Stimulated activated CD4-positive, alpha-beta T cell treated with anti-CD3 and anti-CD28 coated beads, Interleukin-2, amount 100 ng/mL, for 24 hours (primary cell): ENCODE data around the gene IGFBP2.

Experiments
- DNase-seq, 2 donors: peaks; one replicate each; pipeline ENCODE4 v3.0.0-alpha.2; 2020

IGFBP2 gene

DNA sequence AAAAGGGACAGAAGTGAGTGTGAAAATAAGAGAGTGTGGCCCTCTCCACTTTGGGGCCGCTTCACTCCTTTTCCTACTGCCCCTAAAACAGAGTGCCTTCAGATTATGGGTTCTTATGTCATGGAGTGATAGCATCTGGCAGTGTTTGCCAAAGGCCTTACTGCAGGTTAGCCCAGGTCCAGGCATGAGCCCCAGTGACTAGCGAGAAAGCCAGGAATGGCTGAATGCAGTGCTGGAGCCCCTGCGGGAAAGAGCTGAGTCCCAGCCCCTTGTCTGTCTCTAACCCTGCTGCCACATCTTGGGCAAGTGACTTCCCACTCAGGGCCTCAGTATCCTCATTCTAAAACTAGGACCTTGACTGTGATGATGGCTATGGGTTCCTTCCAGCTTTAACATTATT is 56.2 kb downstream of the IGFBP2 start:
- DNase-seq: no peak

DNA sequence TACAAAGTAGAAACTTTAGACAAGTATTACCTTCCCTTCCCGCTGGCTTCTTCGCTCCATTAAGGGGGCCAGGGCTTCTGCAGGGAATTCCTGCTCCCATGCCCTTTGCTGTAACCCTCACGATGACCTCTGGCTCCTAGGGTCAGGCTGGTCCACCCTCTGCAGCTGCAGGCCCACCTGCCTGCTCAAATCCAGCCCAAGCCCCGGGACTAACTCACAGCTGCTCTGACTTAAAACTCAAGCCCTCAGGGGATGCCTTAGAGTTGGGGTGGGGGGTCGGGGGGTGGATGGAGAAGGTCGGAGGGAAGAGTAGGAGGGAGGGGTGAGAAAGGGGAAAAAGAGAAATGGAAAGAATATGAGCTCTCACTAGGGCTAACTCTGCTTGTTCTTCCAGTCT is 57.2 kb downstream of the IGFBP2 start:
- no peak for DNase-seq

DNA sequence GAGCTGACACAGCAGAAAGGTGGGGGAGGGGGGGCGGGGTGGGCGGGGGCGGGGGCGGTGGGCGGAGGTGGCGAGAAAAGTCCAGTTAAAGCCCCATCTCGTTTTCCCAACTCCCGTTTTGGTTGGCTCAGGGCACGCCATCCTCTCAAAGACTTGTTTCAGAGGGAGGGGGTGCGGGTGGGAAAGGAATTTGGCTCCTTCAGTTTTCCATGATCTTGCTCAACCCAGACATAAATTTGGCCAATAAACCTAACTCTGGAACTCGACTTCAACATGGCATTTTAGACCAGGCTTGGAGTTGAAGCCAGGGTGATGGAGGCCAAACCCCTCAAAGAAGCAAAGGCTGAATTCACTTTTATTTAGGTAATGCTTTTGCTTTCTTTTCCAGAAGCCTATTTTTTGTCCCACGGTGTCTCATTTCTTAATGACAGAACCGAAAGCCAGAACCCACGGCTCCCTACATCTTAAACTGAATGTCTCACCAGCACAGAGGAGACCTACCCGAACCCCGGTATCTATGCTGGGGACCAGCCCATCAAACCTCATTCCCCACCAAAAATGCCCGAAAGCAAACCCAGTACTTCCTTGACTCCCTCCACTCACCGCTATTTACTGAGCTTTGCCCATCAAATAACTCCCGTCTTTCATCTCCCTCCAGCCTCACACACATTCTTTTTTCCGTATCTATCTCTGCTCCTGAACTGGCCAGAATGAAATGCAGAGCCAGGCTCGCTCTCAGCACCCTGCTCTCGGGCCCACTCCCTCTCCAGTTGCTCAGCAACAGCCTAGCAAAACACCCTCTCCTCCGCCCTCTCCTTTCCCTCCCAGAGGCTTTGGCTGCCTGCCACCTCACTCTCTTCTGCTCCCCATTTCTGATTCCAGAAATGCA is 57.9 kb downstream of the IGFBP2 start:
- DNase-seq: peak in 1 of 2 donors; percentile 30

DNA sequence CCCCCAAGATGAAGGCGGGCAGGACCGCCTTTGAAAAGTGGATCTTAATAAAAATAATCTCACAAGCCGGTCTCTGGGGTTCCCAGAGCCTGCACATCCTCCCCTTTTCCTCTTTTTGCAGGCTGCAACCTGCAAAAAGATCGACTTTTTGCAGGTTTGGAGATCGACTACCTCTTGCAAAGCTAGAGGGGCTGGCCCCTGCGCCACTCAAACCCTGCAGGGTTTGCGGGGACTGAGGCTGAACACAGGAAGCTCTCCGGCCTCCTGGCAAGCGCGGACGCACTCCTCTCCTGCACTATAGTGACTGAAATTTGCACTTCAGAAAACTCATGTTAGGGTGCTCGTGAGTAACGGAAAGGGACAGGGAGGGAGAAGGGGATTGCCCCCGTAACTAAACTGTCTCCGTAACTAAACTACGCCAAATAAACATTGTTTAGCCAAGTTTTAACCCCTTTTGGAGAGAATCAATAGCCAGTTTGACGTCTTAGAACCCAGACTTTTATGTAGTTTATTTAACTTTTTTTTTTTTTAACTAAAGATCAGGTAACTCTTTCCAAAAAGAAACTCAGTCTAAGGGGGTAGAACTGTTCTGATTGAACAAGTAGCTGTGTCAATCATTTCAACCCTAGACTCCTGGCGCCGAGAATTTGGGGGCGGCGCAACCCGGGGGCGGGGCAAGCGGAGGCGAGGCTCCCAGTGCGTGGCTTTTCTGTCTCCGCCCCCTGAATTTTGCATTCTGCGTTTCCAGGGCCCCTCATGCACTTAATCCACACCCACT is 59.6 kb downstream of the IGFBP2 start:
- peak; percentile 61 to 83 for DNase-seq

DNA sequence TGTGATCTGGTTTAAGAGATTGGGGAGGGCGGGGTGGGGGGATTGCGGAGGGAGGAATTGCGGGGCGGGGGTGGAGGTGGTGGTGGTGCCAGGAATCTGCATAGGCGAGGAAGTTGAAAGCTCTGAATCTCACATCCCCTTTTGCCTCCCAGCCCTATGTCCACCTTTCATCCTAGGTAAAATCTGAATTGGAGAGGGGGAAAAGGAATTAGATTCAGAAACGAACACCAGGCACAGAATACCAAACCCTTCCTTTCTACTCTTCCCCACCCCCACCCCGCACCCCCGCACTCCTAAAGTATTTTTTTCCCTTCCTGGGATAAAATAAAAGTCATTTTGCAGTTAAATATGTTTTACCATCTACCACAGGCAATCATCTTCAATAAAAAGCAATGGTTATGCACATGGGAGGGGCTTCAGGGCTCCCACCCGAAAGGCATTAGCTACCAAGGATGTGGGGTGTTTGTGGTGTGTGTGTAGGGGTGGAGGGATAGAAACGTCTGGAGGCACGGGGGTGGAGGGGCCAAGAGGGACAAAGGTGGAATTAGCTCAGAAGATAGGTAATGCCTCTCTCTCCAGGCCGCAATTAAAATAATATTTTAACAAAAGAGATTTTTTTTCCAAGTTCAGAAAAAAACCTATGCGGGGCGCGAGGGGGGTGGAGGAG is 60.3 kb downstream of the IGFBP2 start:
- DNase-seq: no peak

DNA sequence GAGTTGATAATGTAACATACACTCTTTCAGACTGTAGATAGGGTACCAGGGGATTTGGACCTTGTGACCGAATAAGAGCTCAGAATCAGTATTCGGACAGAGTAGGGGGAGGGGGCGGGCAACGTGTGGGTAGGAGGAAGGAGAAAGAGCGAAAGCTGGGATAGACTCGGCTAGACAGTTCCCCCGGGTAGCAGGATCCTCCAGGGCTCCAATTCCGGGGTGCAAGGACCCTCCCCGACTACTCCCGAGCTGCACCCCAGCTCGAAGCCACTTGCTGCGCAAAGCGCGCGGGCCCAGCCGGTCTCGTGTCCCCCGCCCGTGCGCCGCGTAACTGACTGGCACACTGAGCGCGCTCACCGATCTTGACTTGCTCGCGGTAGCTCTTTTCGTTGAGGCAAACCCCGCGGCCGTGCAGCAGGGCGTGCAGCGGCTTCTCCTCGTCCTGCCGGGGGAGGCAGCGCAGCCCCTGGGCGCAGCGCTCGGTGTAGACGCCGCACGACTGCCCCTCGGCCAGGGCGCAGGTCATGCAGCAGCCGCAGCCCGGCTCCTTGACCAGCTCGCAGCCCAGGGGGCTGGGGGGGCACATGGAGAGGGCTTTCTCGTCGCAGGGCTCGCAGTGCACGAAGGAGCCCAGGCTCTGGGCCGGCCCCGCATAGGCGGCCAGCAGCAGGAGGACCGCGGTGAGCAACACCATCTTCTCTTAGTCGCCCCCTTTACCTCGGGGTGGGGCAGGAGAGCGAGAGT is 61.0 kb downstream of the IGFBP2 start:
- peak; percentile 28 to 62 for DNase-seq

DNA sequence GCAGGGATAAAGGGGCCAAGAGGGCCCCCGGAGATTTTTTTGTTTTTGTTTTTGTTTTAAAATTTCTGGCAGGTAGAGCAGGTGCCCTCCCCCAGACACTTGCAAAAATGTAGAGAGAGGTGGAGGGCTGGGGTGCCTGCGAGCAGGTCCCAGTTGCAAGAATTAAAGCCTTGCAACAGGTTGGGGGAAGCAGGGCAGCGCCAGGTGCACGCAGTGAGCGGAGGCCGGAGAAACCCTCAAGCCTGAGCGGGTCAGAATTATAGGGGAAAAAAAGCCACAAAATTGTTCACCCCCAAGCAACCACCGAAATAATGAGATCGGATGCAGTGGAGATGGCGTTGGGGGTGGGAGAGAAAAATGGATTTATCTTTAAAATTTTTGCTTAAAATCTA is 61.6 kb downstream of the IGFBP2 start:
- no peak for DNase-seq

DNA sequence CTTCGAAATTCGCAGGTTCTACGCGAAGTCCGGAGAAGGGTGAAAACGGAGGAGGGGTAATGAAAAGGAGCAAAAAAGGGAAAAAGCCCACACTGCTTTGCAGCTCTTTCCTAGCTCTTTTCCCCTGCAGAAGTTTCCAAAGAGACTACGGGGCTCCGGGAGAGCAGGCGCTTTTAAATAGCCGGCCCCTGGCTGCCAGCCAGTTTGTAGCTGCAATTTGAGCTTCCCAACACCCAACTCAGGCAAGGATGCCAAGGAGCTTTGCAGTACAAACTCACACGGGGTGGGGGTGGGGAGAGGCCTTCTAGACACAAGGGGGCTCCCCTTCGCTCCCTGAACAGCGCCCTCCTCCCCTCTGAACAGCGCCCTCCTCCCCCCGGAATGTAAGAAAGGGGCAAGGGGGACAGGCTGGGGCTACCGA is 62.2 kb downstream of the IGFBP2 start, which contains the start of gene IGFBP5:
Gene IGFBP5 (minus strand): TSS at position 149 of the 421 bp plus-strand sequence. CDS start 774 bp downstream, outside the sequence.
- DNase-seq: no peak

DNA sequence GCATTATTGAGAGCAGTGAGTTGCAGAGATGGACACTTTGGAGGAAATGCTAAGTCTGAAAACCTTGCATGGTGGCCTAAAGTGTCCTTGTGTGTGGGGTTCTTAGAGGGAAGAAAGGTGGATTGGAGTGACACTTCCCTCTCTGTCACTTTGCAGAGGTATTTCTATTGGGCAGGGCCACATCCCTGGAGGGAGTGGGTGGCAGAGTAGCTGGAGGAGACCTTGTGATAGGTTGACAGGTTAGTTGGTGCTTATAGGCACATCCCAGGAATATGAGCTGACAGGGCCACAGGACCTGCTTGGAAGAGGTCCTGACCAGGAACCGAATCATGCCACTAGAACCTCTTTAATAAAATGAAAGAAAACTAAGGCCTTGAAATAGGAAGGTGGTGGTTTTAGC is 63.1 kb downstream of the IGFBP2 start:
- DNase-seq: no peak

DNA sequence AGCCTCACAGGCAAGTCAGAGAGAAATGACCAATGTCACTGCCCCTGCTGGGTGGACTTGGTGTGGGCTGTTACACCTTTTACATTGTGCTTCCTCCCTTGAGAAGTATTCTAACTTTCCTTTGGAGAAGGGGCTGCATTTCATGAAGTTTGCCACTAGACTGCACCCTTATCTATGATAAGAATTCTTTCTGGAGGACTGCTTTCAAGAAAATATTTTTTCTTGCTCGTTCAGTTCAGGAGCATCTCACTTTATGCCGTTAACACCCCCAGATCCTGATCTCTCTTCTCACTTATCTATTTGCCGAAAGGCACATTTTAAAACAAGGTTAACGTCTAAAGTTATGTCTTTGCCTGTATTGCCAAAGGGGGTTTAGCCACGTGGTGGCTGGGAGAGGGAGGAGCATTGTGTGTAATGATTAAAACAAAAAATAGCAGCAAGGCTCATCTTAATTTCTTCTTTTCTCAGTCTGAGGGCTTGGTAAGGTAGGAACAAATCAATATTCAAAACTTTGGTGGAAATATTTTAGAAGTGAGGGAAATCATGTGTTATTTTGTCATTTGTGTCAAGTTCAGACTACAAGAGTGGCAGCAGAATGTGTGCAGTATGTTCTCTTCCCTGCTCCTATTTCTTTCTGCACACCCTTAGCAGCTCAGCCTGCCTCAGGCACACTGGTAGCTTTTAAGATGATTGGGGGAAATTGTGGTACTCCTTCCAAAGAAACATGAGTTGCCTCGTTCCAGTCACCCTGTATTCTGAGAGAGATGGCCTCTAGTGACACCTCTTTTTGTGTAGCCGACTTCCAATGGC is 63.7 kb downstream of the IGFBP2 start:
- no peak for DNase-seq

DNA sequence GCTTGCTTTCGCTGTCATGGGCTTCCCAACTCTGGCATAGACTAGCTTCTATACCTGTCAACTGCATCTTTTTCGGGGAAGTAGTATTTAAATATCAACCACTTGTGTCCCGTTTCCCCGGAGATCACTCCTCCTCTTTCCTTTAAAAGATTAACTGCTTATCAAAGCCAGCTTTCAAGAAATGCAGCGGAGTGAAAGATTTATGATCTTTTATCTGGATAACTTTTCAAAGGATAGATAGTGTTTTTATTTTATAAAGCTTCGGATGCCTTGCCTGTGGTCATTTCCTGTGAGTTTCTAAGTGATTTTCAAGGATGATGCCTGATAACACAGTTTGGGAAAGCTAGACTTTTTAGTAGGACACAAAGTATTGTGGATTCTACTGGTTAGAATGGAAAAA is 65.1 kb downstream of the IGFBP2 start:
- DNase-seq: no peak

DNA sequence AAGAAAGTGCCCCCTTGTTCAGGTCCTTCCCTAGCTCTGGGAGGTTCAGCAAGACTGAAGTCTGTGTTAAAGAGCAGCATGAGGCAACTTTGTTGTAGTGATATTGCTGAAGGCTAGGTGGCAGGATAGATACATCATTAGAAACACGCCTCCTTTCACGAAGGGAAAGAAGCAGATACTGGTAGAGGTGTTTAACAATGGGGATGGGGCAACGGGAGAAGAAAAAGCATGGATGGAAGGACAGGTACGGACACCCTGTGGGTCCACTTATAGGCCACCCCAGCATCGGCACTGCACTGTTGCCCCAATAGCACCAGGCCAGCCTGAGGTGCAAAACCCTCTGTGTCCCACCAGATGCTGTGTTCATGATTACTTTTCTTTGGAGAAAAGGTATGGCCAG is 65.7 kb downstream of the IGFBP2 start:
- DNase-seq: no peak

DNA sequence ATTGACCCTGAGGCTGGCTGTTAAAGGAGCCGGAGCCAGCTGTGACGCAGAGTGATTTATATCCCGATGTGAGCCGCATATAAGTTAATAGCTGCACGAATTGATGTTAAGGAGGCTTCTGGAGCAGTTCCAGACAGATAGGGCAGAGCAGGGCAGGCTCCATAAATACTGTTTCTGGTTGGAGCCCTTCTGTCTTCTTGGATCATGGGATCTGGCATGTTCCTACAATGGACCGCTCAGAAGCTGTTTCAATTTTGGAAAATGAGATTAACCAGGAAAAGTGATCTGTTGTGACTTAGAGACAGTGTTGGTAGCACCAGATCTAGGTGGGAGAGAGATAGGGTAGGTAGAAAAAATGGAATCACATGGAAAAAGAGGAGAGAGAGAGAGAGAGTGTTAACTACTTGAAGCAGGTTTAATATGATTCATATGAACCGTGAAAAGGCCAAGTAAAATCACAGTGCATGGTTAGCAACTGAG is 66.9 kb downstream of the IGFBP2 start:
- no peak for DNase-seq

DNA sequence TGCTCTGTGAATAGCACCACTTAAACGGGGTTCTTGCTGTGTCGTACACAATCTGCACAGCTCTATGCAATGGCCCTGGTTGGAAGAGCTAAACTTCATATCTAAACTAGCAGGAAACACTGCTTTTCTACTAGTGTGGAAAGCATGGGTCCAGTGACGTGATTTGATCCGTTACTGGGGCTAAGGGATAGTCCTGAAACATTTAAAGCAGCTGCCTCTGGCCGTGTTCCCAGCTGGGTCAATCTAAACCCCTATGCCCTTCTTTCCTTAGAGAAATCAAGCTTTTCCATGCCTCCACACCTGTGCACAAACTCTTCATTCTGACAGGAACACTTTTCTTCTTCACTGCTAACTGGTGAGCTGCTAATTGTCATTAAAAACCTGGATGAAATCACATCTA is 67.6 kb downstream of the IGFBP2 start:
- no peak for DNase-seq

DNA sequence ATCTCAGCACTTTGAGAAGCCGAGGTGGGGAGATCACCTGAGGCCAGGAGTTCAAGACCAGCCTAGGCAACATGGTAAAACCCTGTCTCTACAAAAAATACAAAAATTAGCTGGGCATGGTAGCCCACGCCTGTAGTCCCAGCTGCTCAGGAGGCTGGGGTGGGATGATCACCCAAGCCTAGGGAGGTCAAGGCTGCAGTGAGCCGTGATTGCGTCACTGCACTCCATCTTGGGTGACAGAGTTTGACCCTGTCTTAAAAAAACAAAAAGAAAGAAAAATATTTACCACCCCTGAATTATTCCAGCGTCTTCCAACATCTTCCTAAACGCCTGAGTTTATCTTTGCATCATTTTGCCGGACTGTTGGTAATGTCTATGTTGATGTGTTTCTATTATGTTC is 68.3 kb downstream of the IGFBP2 start:
- DNase-seq: no peak

DNA sequence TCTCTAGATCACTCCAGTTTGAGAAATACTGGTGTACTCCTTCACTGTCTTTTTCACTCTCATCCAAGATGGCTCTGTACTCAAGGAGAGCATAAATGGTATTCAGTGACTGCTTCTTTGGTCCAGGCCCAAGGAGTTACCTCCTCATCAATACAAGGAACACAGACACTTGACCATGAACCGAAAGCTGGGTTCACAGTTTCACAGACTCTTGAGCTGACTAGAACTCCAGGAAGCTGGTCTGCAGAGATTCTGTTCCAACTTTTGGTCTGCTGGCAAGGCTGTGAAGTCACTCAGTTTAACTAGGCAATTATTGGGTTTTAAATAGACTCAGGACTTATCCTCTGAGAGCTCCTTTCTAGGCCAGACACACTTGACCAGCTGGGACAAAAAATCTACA is 69.5 kb downstream of the IGFBP2 start:
- DNase-seq: no peak

DNA sequence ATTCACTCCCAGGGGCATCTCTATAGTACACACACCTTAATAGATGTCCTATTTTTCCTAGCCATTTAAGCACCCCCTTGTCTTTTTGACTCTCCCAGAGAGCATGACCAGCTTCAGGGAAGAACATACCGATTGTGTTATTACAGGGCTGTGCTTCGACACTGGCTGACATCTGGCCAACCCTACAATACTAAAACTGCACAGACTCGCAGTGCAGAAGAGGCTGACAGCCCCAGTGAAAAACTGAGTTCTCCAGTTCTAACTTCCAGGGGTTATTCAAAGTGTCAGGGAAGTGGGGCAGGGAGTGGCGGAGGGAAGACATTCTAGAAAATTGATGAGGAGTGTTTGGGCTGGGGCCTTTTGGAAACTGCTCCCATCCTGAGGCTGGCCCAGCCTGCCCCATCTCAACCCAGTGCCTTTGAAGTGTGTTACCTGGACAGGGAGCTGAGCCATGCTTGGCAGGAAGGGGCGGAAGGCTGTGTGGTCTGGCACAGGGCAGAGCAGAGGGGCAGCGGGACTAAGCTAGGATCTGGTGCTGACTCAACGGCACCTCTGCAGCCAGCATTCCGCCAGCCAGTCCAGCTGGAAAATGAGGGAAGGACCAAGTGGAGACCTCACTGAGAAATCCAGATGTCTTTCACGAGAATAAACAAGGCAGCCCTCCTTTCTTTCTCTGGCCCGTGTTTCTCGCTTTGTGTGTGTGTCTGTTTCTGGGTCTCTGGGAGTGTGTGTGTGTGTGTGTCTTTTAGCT is 77.5 kb downstream of the IGFBP2 start:
- no peak for DNase-seq

DNA sequence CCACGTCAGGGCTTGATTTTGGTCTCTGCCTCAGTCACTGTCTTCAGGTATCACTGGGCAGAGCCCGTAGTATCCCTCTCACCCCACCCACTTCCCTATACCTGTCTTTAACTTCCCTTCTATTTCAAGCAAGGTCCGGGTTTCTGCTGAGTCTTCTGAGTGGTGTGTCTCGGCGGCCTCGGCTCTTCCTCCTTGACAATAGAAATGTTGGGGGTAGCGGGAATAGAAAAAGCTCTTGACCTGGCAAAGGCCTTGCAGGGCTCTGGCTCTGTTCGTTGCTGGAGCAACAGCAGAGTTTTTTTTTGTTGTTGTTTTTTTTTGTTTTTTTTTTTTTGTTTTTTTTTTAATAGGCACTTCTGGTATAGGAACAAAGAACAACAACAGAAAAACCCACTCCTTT is 78.1 kb downstream of the IGFBP2 start:
- DNase-seq: no peak

DNA sequence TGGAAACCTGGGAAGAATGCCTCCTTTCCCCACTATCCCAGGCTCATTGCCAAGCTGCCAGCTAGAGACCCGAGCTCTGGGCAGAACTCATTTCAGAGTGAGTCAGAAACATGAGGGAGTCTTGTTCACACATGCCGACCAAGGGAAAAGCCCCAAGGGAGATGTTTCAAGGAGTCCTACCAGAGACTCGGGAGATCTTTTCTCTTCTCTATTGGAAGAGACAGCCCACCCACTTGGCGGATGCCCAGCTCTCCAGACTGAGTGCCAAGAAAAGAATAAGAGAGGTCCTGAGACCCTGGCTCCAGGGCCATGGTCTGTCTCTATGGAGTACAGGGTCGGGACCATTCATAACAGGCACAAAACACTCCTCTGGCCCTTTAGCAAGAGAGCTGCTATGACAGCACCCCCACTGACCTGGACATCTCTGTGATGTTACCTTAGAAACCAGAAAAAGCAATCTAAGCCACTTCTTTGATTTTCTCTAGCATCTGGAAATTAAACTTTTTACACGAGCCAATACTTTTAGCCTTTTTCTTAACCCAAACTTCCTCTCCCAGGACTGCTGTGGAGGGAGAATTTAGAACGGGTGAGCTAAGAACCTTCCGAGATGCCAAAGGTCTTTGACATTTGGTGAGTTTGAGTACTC is 80.6 kb downstream of the IGFBP2 start:
- no peak for DNase-seq
